HuH-7.5 (cell line): ENCODE measurements around the gene OR2AG2.

Experiments used
- DNase-seq: peaks from one replicate; pipeline ENCODE4 v3.0.0; 2011; ENCODE audit warnings: low spot score

The OR2AG2 gene

DNA sequence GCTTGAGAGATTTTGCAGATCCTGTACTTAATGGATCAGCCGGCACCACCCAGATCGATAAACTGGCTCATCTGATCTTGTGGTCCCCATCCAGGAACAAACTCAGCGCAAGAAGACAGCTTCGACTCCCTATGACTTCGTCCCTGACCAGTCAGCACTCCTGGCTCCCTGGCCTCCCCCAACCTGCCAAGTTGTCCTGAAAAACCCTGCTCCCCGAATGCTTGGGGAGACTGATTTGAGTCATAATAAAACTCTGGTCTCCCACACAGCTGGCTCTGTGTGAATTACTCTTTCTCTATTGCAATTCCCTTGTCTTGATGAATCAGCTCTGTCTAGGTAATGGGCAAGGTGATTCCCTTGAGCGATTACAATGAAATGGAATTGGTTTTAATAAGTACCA, 29.5 kb downstream of the OR2AG2 start:
- no peak for DNase-seq

DNA sequence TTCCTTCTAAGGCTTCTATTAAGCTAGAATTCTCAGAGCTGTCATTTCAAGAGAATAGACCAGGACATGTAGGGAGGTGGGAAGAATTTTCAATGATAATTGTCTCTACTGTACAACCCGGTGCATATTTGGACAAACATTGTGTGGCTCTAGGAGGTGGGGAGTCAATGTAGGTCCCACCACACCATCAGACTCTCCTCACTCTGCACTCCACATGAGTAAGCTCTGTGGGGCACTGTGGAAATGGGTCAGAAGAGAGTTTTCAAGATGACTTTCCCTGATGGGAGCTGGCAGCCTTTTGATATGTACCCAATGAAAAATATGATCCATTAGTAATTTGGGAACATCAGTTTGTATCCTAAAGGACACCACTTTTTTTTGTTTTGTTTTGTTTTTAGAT, 33.2 kb downstream of the OR2AG2 start:
- no peak for DNase-seq

DNA sequence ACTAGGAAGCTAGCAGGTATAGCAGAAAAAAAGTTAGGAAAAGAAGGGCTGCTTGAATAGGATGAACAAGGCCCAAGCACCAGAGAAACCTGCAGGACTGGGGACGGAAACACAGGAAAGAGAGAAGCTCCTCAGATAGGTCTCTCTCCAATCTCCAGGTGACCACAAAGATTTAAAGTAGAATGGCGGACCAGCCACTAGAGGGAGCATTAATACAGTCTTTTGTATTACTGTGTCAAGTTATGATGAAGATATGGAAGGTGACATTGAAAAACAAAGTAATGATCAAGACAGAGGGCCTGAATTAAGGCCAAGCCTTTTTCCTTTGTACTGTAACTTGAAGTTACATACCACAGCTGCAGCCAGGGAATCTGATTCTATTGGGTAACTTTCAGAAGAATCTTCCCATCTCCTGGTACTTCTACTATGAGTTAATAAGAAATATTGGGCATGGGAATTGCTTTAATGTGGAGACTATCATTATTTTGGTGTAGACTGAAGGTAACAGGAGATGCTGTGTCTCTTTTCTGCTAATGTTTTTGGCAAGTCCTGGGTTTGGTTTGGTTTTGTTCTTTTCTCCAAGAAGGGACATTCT, 33.8 kb downstream of the OR2AG2 start:
- peak; percentile 10 for DNase-seq

DNA sequence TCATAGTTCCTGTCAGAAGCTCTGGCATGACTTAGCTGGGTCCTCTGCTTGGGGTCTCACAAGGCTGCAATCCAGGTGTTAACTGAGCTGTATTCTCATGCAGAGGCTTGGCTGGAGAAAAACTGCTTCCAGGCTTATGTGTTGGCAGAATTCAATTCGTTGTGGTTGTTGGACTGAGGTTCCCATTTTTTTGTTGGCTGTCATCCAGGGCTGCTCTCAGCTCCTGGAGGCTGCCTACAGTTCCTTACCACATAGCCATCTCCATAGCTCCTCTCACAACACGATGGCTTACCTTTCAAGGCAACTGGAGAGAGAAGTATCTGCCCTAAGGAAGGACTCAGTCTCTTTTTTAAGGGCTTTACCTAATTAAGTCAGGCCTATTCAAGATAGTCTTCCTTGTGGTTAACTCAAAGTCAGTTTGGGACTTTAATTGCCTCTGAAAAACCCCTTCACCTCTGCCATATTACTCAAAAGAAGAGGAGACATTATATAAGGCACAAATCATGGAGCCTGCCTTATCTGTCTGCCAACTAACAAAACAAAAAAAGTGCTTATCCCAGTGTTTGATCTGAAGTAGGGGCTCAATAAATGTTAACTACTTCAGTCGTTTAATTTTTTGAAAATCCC, 35.2 kb downstream of the OR2AG2 start:
- DNase-seq = no peak

DNA sequence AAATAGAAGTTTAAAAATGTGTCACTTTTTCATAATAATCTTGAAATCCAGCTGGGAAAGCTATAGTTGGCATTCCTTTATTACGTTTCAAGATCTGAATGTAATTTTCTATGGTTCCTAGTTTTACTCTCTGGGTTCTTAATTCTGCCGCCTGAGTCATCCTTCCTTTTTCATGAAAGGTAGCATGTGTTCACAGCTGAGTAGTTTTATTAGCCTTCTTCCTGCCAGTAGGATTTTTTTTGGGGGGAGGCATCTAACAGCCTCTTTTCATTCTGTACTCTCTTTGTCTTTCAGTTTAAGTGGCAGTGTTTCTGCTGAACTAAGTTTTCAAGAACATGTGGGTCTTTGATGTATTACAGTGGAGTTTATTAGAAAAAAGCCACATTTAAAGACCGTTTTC, 36.5 kb downstream of the OR2AG2 start:
- no peak for DNase-seq

DNA sequence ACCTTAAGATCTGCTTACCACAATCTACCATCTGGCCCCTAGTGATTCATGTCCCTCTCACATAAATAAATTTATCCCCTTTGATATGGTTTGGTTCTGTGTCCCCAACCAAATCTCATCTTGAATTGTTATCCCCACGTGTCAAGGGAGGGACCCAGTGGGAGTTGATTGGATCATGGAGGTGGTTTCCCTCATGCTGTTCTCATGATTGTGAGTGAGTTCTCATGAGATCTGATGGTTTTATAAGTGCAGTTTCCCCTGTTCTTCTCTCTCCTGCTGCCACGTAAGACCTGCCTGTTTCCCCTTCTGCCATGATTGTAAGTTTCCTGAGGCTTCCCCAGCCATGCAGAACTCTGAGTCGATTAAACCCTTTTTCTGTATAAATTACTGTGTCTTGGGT, 37.2 kb downstream of the OR2AG2 start:
- DNase-seq = no peak

DNA sequence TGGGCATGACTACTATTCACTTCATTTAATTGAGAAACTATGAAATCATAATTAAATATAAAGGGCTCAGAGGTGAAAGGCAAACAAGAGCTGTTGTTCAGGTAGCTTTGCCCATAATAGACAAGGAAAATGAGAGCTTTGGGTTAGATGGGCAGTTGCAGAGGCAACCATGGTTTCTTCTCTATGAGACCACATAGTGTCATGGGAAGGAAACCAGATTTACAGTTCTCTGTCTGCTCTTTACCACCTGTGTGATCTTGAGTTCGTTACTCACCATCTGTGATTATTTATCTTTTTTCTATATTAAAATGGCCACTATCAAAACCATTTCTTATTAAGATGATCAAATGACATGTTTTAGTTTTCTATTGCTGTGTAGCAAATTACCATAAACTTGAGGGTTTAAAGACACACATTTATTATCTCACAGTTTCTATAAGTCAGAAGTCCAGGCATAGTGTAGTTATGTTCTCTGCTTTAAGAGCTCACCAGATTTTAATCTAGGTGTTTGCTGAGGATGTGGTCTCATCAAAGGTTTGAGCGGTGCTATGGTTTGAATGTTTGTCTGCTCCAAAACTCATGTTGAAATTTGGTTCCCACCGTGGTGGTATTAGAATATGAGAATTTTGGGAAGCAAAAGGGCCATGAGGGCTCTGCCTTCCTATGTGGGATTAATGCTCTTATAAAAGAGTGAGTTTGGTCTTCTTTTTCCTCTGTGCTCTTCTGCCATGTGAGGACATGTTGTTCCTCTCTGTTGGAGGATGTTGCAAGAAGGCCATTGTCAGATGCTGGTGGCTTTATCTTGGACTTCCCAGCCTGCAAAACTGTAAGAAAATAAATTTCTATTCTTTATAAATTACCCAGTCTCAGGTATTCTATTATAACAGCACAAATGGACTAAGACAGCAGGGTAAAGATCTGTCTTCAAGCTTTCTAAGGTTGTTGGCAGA, 38.2 kb downstream of the OR2AG2 start:
- no peak for DNase-seq

DNA sequence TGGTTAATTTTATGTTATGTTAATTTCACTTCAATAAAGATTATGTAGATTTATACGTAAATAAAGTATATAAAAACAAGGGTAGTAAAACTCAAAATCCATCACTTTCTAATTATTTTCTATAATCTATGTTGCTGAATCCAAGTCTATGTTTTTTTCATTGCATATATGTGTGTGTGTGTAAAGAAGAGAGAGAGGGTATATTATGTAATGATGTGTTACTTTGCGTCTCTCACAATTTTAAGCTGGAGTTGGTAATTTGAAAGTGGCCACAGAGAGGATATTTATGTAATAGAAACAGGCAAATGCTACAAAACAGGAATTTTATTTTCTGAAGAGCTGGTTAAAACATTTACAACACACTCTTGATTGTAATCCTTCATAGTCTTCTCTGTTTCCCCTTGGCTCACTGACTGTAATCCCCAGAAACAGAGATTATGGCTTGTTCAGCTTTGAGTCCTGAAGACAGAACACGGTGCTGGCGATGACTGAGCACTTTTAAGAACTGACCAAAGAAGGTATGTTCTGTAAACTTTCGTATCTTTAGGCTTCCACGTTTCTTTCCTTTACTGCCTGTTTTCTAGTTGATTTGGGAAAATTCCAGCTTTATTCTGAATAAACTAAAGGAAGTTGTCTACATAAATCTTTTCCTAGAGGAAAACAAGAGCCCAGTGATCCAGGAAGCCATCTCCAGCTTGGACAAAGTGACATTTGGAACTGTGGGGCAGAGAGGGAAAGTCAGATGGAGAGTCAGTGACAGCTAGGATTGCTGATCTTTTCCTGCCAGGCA, 43.6 kb downstream of the OR2AG2 start:
- no peak for DNase-seq

DNA sequence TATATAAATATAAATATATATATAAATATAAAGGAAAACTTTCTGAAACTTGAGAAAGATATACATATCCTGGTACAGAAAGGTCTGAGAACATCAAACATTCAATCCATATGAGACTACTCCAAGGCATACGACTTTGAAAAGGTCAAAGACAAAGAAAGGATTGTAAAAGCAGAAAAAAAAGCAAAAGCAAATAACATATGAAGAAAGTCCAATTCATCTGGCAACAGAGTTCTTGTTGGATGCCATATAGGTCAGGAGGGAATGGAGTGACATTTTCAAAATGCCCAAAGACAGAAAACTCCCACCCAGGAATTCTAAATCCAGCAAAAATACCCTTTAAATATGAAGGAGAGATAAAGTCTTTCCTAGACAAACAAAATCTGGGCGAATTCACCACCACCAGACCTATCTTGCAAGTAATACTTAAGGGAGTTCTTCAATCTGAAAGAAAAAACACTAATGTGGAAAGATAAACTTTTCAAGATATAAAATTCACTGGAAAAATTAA, 46.3 kb downstream of the OR2AG2 start:
- DNase-seq = no peak

DNA sequence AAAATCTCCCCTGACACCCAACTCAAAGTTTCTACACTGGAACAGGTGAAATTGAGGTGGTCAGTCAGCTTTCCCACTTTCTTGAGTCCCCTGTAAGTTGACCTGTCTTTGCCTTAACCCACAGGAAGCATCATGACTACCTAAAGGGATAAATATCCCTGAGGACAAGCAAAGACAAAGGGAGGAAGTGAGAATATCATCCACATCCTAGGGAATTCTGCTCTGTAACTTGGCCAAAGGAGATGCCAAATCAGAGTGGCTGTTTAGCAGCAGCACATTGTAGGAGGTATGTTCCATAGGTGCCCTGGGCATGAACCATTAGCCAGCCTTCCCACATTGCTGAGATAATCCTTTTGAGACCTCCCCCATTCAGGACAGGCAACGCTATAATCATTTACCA, 47.8 kb downstream of the OR2AG2 start:
- DNase-seq = no peak

DNA sequence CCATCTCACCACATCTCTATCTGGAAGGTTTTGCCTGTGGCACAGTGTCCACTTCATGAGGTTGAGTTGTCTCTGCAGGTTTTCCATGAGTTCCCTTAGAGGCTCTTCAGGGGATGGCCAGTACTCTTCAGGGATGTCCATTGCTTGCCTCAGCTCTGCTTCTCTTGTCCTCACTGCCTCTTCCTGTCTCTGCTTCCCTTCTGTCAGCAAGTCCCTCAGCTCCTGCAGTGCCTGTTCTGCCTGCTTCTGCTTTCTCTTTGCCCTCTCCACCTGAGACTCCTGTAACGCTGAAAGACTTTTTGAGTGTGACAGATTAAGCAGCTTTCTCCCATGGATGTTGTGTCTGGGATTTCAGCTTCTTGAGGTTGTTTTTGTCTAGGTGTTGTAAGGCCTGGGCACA, 50.4 kb downstream of the OR2AG2 start:
- no peak for DNase-seq

DNA sequence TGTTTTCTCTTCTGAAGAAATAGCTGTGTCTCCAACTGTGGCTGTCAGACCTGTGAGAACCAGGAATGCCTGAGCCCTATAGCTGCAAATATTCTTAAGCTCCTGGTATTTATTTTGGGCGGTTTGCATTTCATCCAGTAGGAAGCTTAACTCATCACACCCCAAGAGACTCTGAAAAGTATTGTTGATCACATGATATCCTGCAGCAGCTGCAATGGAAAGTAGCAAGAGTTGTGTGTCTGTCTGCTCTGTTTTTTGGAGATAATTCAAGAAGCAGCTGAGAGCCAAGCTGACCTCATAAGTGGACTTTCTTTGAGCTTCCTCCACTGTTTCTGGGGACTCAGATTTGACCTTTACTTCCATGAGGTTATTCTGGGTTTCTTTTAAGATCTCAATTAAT, 52.2 kb downstream of the OR2AG2 start:
- no peak for DNase-seq

DNA sequence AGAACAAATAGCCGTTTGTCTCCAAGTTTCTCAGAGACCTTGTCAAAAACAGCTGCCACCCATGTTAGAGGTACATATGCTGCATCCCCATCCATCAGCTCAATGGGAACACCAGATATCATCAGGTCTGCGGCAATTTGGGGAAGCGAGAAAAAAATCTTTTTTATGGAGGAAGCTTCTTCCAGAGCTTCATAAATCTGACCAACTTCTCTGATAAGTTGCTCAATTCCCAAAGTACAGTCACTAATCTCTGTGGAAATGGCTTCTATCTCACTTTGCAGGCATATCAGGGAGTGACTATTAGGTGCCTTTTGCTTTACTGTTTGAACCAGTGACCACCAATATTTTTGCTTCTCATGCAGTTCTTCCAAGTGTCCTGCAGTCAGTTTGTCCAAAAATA, 54.4 kb downstream of the OR2AG2 start:
- DNase-seq = no peak
